NT2/D1 (cell line): ENCODE results near the gene POLR2L.

Experiments used
- SUZ12 ChIP-seq: IDR thresholded peaks from 2 replicates; pipeline ENCODE4 v1.6.1; 2011; ENCODE audit not compliant: insufficient read length, insufficient read depth; ENCODE audit errors: extremely low read depth
- YY1 ChIP-seq: IDR thresholded peaks from 2 replicates; pipeline ENCODE4 v1.6.1; 2011; ENCODE audit not compliant: insufficient read length, insufficient read depth
- ZNF274 ChIP-seq: IDR thresholded peaks from 2 replicates; pipeline ENCODE4 v1.6.1; 2011; ENCODE audit warnings: mild to moderate bottlenecking, low read depth, low read length

GRCh38 chr11:809287-810039 lies 32.9 kb downstream of the POLR2L start, which contains the start of gene RPLP2:
- TF ChIP-seq YY1: no peak
- no peak for TF ChIP-seq SUZ12
- TF ChIP-seq ZNF274: no peak
